ENCODE data around the gene ACTR1A. TPM values are rescaled to one million over a fixed set of nuclear protein-coding genes. Genes with fewer than 3 reads are reported as not detected.

ACTR1A gene
- total RNA-seq, 1 experiment from 2014 or later: 82.1 TPM

GRCh38 chr10:102429468-102429867 is 73.0 kb downstream of the ACTR1A start:
- H3K9me3 Mint-ChIP-seq: no peaks in the 10 kb centered on the region; a peak in 1 of 5 replicates
- Histone ChIP-seq H3K23ac (ENCODE audit: insufficient read length, low read depth, low read length) (no peak overlapping the region), H3K9ac (ENCODE audit: extremely low read depth, insufficient read length, low read length) (no peak overlapping the region), H4K5ac (ENCODE audit: insufficient read length, low read depth, low read length) (no peak overlapping the region), H2BK12ac (ENCODE audit: insufficient read length, low read depth, low read length) (no peak overlapping the region), H3K4me2 (ENCODE audit: insufficient read depth, insufficient read length, low read length) (no peak overlapping the region), H3K27me3 (ENCODE audit: insufficient read depth, low read length) (peaks cover 12% of the 10 kb centered on the region; the same call in 1 of the 2 replicates), H3T11ph (ENCODE audit: low read length) (no peak overlapping the region), H4K8ac (replicated peaks; ENCODE audit: insufficient read length, low read depth, low read length) (no peak overlapping the region), H3K56ac (ENCODE audit: insufficient read length, low read depth, low read length) (no peak overlapping the region), H3K9me3 (ENCODE audit: control insufficient read depth, low read depth, low read length) (no peaks in the 10 kb centered on the region), H3K4me1 (ENCODE audit: insufficient read depth, low read length) (no peaks in the 10 kb centered on the region), H2BK5ac (ENCODE audit: insufficient read length, low read length) (no peak overlapping the region), H2BK120ac (ENCODE audit: low read depth, low read length, poor library complexity, severe bottlenecking) (no peak overlapping the region), H3K79me1 (ENCODE audit: insufficient read depth, low read depth, low read length, poor library complexity, severe bottlenecking) (no peaks in the 10 kb centered on the region), H2BK15ac (ENCODE audit: low read depth, low read length) (no peak overlapping the region), H2BK20ac (ENCODE audit: low read depth, low read length, poor library complexity, severe bottlenecking) (no peak overlapping the region), H3K79me2 (ENCODE audit: insufficient read depth, low read length) (no peaks in the 10 kb centered on the region), H3K18ac (ENCODE audit: insufficient read length, low read depth, low read length) (no peak overlapping the region), H4K20me1 (ENCODE audit: control insufficient read depth, insufficient read depth, insufficient read length) (no peaks in the 10 kb centered on the region), H2AFZ (ENCODE audit: low read length) (no peak overlapping the region), H4K91ac (ENCODE audit: insufficient read length, low read depth, low read length) (no peak overlapping the region), H3K23me2 (ENCODE audit: insufficient read length, low read depth, low read length, poor library complexity, severe bottlenecking) (peaks cover 9% of the 10 kb centered on the region), H3K4ac (ENCODE audit: low read depth, low read length) (no peak overlapping the region), H2AK5ac (ENCODE audit: insufficient read length, low read length) (no peak overlapping the region), H3K27ac (ENCODE audit: insufficient read length, low read depth, low read length) (no peak overlapping the region), H3K14ac (ENCODE audit: insufficient read depth, low read length) (no peak overlapping the region)
- H3K36me3 Mint-ChIP-seq (ENCODE audit: insufficient read depth in 1 of 3, low read depth in 3 of 3): peaks cover 1 to 3% (median 1%) of the 10 kb centered on the region in 3 experiments; a peak in 4 of 7 replicates
- no peak overlapping the region for H3K4me3 Mint-ChIP-seq
- no peak for TF ChIP-seq CTCF (conservative IDR thresholded peaks at IDR 0.05)
- no peak for DNase-seq
- WGBS (ENCODE audit: extremely low coverage, insufficient read length, low lambda C conversion rate): no CpG with 5 or more reads among the region's 8 CpGs
- peaks cover 9 to 22% of the 10 kb centered on the region in 2 experiments for H3K4me1 Mint-ChIP-seq
- H3K27me3 Mint-ChIP-seq (ENCODE audit: low read depth): peaks cover 28% of the 10 kb centered on the region
- no peak overlapping the region for H3K27ac Mint-ChIP-seq

Small RNA genes within 50 kb of the gene (microRNA-seq; reads per million reads assigned to microRNA genes)
- 2.7 reads per million, percentile 24 among the genes with 10 or more reads in this experiment for gene MIR146B (ENCODE audit: borderline microRNAs expressed)

Other genes starting within 250 kb of the ACTR1A start
- 21.0 and 23.7 TPM in 2 replicates for gene NFKB2, start 107.0 kb downstream of the ACTR1A start, total RNA-seq (2021)
- gene PSD, start 83.9 kb downstream of the ACTR1A start, total RNA-seq (2021): 3.4 and 3.6 TPM in 2 replicates
- gene FBXL15, start 81.9 kb downstream of the ACTR1A start, total RNA-seq (2021): 8.4 and 9.1 TPM in 2 replicates
- 41.2 and 43.0 TPM in 2 replicates for gene CUEDC2, start 70.1 kb downstream of the ACTR1A start, total RNA-seq (2021)
- not detected in 2 replicates for gene C10orf95, start 51.2 kb downstream of the ACTR1A start, total RNA-seq (2021)
- gene SUFU, start 1.3 kb upstream of the ACTR1A start, total RNA-seq (2021): 9.4 and 9.5 TPM in 2 replicates
- 37.0 and 40.6 TPM in 2 replicates for gene TRIM8, start 141.8 kb upstream of the ACTR1A start, total RNA-seq (2021)
- gene ARL3, start 211.7 kb upstream of the ACTR1A start, total RNA-seq (2021): 16.5 and 16.9 TPM in 2 replicates
- gene SFXN2, start 211.9 kb upstream of the ACTR1A start, total RNA-seq (2021): 32.7 and 34.7 TPM in 2 replicates
- 23.8 and 24.5 TPM in 2 replicates for gene WBP1L, start 241.2 kb upstream of the ACTR1A start, total RNA-seq (2021)

Data from H9 (cell line).